Ishikawa (cell line): ENCODE results near the gene DONSON.
A peak's percentile ranks its signal among the peaks of the same experiment; 100 is the strongest.

ENCODE experiments used
- CEBPB ChIP-seq: IDR thresholded peaks from 2 replicates; pipeline ENCODE4 v1.6.1; 2012
- CREB1 ChIP-seq: IDR thresholded peaks from 2 replicates; pipeline ENCODE4 v1.6.1; 2012; ENCODE audit warnings: low read depth
- EGR1 ChIP-seq: IDR thresholded peaks from 2 replicates; pipeline ENCODE4 v1.6.1; 2012
- EP300 ChIP-seq: IDR thresholded peaks from 2 replicates; pipeline ENCODE4 v1.6.1; 2012; ENCODE audit warnings: borderline replicate concordance
- FOXM1 ChIP-seq: IDR thresholded peaks from 2 replicates; pipeline ENCODE4 v1.6.1; 2012; ENCODE audit warnings: low read depth, borderline replicate concordance
- MAX ChIP-seq: IDR thresholded peaks from 2 replicates; pipeline ENCODE4 v1.6.1; 2012
- NFIC ChIP-seq: IDR thresholded peaks from 2 replicates; pipeline ENCODE4 v1.6.1; 2012
- RAD21 ChIP-seq: IDR thresholded peaks from 2 replicates; pipeline ENCODE4 v1.6.1; 2012; ENCODE audit warnings: low read depth
- REST ChIP-seq: IDR thresholded peaks from 2 replicates; pipeline ENCODE4 v1.6.1; 2012; ENCODE audit warnings: low read depth, mild to moderate bottlenecking
- TAF1 ChIP-seq: IDR thresholded peaks from 2 replicates; pipeline ENCODE4 v1.6.1; 2012; ENCODE audit warnings: low read depth, mild to moderate bottlenecking
- TCF12 ChIP-seq: IDR thresholded peaks from 2 replicates; pipeline ENCODE4 v1.6.1; 2012; ENCODE audit warnings: low read depth
- TEAD4 ChIP-seq: IDR thresholded peaks from 2 replicates; pipeline ENCODE4 v1.6.1; 2012
- USF1 ChIP-seq: IDR thresholded peaks from 2 replicates; pipeline ENCODE4 v1.6.1; 2012
- YY1 ChIP-seq: IDR thresholded peaks from 2 replicates; pipeline ENCODE4 v1.6.1; 2012; ENCODE audit warnings: low read depth
- ZBTB7A ChIP-seq: IDR thresholded peaks from 2 replicates; pipeline ENCODE4 v1.6.1; 2012; ENCODE audit warnings: low read depth

Gene DONSON

DNA sequence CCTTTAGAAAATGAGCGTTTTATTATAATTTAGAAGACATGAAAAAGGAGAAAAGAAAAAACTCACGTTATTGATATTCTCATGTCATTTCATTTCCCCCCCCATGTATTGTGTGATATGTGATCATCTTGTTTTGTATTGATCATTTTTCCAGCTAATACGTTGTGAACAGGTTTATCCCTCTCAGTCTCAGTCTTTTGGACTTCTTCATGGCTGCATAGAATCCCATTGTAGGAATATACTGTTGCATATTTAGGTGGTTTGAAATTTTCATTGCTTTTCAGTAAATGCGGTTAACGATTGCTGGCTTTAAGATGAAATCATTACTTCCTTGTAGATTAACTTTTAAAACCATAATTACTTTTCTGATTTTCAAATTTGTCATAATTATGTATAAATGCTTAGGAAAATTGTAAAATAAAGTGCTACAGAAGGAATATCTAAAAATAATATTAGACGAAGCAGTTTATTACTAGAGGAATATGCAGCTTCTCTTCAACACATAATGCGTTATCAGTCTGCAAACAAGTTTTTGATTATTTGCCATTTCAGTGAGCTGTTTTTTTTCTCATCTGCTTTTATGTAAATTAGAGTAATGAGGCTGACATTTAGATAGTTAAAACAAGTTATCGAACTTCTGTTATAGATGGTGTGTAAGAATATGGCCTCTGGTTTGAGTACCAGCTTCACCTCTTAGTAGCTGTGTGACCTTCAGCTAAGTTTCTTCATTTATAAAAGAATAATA lies 43.9 kb downstream of the DONSON start:
- TF ChIP-seq TCF12 (no peak), EGR1 (no peak), EP300 (no peak), TEAD4 (no peak), CEBPB (no peak), TAF1 (no peak), FOXM1 (no peak), REST (no peak), USF1 (no peak), NFIC (no peak), YY1 (no peak), MAX (no peak), CREB1 (no peak), RAD21 (no peak), ZBTB7A (no peak)

- peak; percentile 69; the same call in 1 of the 2 replicates for TF ChIP-seq EGR1
- no peak for TF ChIP-seq CEBPB
Observed at GRCh38 chr21:33543505-33544129, 44.9 kb downstream of the DONSON start.

DNA sequence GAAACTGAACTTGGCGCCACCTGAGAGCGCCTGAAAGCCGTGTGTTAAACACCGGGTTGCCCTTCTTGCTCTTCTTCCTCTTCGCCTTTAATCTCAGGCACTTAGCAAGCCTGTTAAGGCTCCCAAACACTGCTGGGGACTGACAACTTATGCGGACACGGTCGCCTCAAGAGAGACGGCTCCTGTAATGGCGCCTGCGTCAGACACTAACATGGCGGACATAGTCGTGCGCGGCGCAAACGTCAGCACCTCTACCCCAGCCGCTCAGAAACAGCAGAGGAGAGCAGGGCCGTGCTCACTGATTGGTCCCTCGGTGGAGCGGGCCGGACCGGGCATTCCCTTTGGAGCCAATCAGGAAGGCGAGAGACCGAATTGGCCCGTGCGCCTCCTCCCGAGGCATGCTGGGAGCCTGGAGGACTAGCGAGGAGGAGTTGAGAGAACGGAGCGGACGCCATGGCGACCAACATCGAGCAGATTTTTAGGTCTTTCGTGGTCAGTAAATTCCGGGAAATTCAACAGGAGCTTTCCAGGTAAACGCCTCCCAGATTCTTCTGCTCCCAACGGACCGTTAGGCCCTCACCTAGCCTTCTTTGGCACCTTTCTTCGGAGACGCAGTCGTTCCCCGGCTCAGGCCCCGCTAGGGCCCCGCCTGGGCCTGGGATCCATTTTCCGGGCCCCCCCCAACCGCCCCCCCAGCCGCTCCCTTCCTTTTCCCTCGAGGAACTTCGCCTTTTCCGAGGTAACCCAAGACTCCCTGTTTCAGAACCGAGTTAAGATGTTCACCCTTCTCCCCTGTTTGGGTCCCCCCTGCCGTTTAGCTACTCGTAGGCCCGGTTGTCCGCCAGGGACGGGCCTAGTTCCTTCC lies 45.6 kb downstream of the DONSON start, which contains the start of gene SON:
TSS of gene SON (plus strand) at position 399 of the 865 bp plus-strand sequence. CDS start at position 454, 55 bp downstream.
- TF ChIP-seq FOXM1 (no peak), ZBTB7A (no peak), CEBPB (no peak), TEAD4 (peak; percentile 90), NFIC (no peak), TCF12 (no peak), USF1 (no peak), EP300 (no peak), TAF1 (peak; percentile 85), EGR1 (peak; percentile 76), RAD21 (no peak), CREB1 (peak; percentile 78), MAX (peak; percentile 78; the same call in 1 of the 2 replicates), YY1 (peak; percentile 99), REST (no peak)

DNA sequence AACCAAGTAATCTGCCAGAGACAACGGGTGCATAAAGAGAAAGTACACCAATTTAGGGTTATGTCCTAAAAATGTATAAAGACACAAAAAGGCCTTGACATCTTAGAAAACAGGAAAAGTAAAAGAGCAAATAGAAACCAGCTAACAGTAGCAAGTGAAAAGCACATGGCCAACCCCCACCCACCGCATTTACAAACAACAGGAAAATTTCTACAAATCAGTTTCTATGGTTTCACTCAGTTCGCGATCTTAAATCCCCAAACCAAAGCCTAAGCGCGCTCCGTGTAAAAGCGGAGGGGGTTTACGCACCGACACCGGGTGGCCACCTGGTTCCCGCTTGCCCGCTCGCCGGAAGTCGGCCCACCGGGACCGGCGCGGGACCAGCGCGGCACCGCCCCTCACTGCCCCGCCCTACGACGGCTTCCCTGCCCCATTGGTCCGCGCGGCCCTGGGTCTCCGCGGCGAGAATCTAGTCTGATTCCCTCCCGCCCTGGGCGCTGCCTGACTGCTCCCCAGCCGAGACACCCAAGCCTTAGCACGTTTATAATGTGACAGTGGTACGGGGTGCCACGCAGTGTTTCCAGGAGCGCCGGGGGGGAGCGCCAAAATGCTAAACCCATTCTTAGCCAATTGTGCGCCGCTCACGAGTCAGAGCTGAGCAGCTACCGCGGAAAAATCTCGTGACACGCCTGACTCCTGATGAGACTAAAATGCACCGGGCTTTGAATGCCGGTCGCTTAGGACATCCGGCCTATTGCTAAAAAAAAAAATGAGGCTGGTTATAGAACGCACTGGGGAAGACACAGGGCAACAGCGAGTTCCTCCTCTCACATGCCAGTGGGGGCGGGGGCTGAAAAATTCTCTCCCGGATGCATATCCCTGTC lies 46.5 kb downstream of the DONSON start, which contains the start of gene GART:
TSS of gene GART (minus strand) at position 362 of the 884 bp plus-strand sequence. CDS start 2,802 bp downstream, outside the sequence.
- TF ChIP-seq EP300 (0 out of 2 replicates have a peak, but pooled peaks have one; percentile 19), MAX (peak; percentile 91), USF1 (no peak; the same call in 1 of the 2 replicates), NFIC (no peak), TCF12 (peak; percentile 59; the same call in 1 of the 2 replicates), CREB1 (no peak), TEAD4 (no peak), CEBPB (no peak), YY1 (peak; percentile 31; the same call in 1 of the 2 replicates), FOXM1 (no peak), REST (no peak), TAF1 (peak; percentile 71), ZBTB7A (0 out of 2 replicates have a peak, but pooled peaks have one; percentile 41), RAD21 (no peak), EGR1 (no peak)
